ENCODE data around the gene THSD1.
"Not testable (repeated sequence)": the region's sequence is repeated elsewhere in the genome, so short reads cannot be mapped to it uniquely, and the experiment has no call there.

THSD1 gene

GRCh38 chr13:52353193-52353592, 52.8 kb downstream of the THSD1 start:
- no peak for DNase-seq

- DNase-seq, result no peak
These were observed 56.8 kb downstream of the THSD1 start for GRCh38 chr13:52348983-52349780.

GRCh38 chr13:52348071-52348470, 57.9 kb downstream of the THSD1 start:
- no peak for DNase-seq

DNA sequence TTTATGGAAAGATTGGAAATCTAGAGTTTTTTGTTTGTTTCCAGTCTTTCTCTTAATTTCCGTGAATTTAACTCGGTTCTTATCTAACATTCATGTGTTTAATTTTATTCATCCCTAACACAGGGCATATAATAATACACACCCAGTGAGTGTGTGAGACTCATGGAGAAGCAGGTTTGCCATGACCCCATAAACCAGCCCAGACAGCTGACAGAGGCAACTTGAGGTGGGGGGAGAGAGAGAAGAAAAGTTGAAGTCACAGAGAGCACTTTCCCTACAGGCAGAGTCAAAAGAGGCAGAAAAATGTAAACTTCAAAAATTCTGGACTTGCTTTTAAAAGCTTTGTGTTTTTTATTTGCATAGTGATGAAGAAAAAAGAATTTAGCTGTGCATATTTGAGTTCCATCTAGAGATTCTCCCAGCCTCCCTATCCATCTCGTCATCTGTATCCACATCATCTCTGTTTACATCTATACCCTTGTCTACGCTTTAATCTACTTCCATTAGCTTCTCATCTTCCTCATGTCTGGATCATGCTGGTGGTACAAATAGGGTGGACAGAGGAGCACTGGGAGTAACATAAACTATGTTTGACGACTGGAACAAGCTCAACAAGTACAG, 60.2 kb downstream of the THSD1 start:
- DNase-seq, result no peak

DNA sequence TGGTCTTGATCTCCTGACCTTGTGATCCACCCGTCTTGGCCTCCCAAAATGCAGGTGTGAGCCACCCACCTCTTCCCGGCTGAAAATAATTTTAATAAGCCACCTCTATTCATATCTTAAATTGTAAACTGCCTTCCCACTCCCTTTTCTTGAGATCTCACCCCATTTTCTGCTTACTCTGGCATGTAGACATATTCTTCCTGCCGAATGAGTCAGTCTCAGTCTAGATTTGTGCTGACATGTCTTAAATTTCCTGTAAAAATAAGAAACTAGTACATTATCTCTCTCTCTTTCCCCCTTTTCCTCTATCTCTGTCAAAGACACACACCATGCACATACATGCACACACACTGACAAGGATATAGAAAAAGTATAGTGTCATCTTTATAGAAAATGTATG, 60.9 kb downstream of the THSD1 start:
- no peak for DNase-seq

GRCh38 chr13:52344108-52344507, 61.9 kb downstream of the THSD1 start:
- DNase-seq, result no peak

- DNase-seq, result not testable (repeated sequence)
These were observed 63.8 kb downstream of the THSD1 start for GRCh38 chr13:52342203-52342602.

DNA sequence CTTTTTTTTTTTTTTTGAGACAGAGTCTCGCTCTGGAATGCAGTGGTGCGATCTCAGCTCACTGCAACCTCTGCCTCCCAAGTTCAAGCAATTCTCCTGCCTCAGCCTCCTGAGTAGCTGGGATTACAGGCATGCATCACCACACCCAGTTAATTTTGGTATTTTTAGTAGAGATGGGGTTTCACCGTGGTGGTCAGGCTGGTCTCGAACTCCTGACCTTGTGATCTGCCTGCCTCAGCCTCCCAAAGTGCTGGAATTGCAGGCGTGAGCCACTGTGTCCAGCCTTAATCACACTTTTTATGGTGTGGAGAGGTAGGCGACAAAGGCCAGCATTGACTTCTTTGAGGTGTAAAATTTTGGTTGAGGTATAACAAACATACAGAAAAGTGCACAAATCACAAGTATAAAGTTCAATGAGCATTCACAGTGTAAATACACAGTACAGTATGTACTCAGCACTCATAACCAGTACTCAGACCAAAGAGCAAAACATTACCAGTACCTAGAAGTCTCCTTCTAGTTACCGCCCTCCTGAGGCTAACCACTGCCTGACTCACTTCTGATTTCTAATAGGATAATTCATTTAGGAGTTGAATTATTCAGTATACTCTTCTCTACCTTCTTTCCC, 68.0 kb downstream of the THSD1 start:
- not testable (repeated sequence) for DNase-seq

- DNase-seq, result not testable (repeated sequence)
These were observed 71.9 kb downstream of the THSD1 start for GRCh38 chr13:52334107-52334506.

- DNase-seq, result not testable (repeated sequence)
These were observed 74.1 kb downstream of the THSD1 start for GRCh38 chr13:52331844-52332243.
